GM19023 (cell line): ENCODE data around the gene LRCH1.

Source experiments
- ATAC-seq: cut with Tn5 transposase; IDR thresholded peaks from one replicate; pipeline ENCODE4 v1.9.1; 2021; ENCODE audit warnings: mild to moderate bottlenecking, moderate library complexity; ENCODE audit not compliant: unreplicated experiment

LRCH1 gene

DNA sequence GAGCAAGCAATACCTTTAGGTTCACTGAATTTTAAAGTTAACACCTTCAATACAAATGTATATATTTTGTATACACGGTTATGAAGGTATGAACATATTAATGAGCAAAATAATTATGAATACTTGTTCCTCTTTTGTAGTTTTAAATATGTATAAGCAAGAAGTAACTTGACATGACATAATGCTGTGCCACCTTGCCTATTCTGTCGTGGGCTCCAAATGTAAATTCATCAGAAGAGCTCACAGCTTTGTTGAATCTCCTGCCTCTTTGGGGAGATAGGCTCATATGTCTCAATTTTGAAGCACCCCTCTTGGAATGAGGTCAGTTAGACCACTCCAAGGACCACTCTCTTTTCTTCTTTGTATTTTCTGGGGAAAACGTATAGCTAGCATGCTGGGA, 59.3 kb downstream of the LRCH1 start:
- ATAC-seq: no peak

- ATAC-seq: no peak
Observed at GRCh38 chr13:46613409-46614049, 60.6 kb downstream of the LRCH1 start.

GRCh38 chr13:46614582-46614981, 61.6 kb downstream of the LRCH1 start:
- no peak for ATAC-seq

- ATAC-seq: no peak
Observed at GRCh38 chr13:46615888-46616531, 63.0 kb downstream of the LRCH1 start.

DNA sequence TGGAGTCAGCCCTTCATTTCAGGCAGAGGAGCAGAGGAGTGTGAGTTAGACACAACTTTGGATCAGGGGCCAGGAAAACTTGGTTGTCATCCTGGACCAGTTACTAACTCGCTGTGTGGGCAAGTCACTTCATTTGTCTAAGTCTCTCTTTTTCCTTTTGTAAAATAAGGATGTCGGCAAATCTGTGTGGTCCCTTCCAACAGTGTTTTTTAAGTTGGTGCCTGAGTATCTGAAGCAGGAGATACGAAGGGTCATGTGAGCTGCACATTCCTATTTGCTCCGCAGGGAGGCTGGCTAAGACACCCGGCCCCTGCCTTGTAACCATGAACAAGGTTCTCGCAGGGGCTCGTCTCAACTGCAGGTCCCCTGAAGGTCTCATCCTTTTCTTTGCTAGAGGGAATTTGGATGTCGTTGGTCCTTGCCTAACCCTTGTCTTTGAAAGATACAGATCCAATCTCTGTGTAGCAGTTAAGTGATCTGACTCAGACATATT, 64.3 kb downstream of the LRCH1 start:
- ATAC-seq: no peak

- no peak for ATAC-seq
Observed at GRCh38 chr13:46617885-46618284, 64.9 kb downstream of the LRCH1 start.

DNA sequence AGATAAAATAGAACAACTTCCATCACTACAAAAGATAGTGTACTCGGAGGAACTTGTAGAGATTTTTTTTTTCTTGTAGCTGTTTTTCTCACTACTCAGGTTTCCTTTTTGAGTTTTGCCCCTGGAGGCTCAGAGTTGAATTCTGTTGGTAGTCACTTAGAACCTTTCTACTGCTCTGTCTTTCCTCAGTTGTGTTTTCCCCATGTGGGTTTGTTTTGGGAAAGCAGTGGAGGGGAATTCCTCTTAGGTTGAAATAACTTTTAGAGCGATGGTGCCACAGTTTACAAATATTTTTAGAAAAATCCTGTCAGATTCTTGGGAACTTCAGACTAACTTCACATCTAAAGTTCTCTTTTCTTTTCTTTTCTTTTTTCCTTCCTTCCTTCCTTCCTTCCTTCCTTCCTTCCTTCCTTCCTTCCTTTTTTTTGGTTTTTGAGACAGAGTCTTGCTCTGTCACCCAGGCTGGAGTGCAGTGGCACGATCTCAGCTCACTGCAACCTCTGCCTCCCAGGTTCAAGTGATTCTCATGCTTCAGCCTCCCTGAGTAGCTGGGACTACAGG, 65.8 kb downstream of the LRCH1 start:
- no peak for ATAC-seq

- no peak for ATAC-seq
Observed at GRCh38 chr13:46620029-46620428, 67.1 kb downstream of the LRCH1 start.

DNA sequence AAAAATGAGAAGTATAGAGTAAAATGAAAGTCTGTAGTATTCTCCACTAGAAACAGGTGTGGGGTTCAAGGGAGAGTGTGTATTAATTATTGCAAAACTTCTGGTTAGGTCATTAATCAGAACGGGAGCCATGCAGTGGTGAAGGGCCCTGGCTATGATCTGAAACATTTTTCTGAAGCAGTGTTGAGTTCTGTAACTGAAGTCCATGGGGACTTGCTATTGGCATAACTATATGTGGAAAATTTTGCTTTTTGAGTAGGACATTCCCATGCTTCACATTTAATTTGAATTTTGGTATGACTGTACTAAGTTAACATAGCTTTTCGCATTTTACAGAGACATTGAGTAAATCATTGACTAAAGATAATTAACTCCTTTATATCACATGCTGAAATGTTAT, 67.5 kb downstream of the LRCH1 start:
- ATAC-seq: no peak

GRCh38 chr13:46621133-46621532, 68.2 kb downstream of the LRCH1 start:
- no peak for ATAC-seq

- no peak for ATAC-seq
Observed at GRCh38 chr13:46621792-46622629, 69.0 kb downstream of the LRCH1 start.

DNA sequence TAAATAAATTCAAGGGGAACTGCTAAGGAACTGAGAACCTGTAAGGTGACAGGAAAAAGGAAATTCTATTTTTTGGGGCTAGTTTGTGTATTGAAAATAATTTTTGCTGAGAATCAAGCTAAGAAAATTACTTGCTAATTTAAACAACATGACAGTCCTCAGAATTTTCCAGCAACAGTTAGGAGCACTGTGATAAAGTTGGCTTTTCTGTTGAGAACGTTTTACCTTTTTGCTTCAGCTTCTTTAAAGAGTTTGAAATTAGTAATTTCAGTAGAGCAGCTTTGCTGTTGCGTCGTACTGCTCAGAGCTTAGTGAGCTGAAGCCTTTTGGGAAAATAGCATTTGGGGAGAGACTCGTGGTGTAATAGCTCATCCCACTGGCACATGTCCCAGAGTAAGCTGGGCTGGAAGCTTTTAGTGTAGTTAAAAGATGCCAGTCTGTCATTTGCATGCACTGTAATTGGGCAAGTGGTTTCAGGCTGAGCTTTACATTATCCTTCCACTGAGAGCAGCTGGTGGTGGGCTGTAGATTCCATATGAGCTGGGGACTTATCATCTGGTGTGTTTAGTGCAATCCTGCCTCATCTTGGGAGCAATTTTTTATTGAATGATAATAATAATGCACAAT, 69.8 kb downstream of the LRCH1 start:
- no peak for ATAC-seq

GRCh38 chr13:46624353-46624752, 71.4 kb downstream of the LRCH1 start:
- ATAC-seq: no peak

- ATAC-seq: no peak
Observed at GRCh38 chr13:46624821-46625220, 71.9 kb downstream of the LRCH1 start.

- no peak for ATAC-seq
Observed at GRCh38 chr13:46627462-46627861, 74.5 kb downstream of the LRCH1 start.

DNA sequence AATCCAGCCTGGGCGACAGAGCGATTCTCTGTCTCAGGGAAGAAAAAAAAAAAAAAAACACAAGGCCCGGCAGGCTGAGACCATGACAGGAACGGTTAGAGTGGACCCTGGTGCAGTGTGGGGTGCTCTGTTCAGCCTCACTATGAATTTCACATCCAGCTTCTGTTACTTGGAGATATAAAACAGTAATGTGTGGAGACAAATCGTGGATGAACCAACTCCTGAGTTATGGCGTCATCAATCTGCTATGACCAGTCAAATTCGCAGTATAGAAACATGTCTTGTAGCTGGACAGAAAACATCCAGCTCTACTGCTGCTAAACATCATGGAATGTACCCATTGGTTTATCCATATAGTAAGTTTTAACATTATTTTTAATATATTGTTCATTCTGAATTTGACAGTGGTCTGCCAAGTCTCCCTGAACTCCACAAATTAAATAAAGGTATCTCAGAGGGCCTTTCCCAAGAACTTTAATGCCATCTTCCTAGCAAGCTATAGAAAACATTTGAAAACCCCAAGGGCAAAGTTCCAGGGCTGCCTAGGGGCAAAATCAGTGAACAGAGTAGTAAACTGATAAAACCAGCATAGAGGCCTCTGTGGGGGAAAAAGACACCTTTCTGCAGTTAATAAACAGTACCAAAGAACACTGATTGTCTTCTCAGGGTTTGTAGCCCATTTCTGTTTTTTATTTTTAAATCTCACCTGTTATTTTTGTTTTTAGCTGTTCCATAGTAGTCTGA, 75.8 kb downstream of the LRCH1 start:
- no peak for ATAC-seq

- ATAC-seq: no peak
Observed at GRCh38 chr13:46629811-46630413, 76.9 kb downstream of the LRCH1 start.

GRCh38 chr13:46630431-46631178, 77.6 kb downstream of the LRCH1 start:
- no peak for ATAC-seq

- no peak for ATAC-seq
Observed at GRCh38 chr13:46631179-46631542, 78.2 kb downstream of the LRCH1 start.
